ENCODE results near the gene TEX36. TPM values are rescaled to one million over a fixed set of nuclear protein-coding genes. Genes with fewer than 3 reads are reported as not detected.

Gene TEX36
- total RNA-seq: not detected

DNA sequence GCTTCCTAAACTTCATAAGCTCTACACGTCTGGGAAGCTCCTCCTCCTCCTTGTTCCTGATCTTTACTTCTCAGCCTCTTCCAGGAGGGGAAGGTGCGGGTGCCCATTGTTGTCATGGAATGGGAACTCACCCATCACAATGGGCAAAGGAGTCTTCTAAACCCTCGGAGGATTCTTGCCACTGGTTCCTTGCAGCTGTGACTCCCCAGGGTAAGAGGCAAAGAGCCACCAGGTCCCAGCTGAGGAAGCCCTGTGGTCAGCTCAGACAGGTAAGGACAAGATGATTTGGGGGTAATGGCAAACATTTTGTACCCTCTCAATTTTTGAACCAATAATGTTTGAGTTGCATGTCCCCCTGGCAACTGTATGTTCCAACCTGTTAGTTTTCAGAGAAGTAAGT lies at the start of gene TEX36:
TSS of gene TEX36 (minus strand) at position 101 of the 400 bp plus-strand sequence. CDS start 174 bp downstream, outside the sequence.
- intact Hi-C loops (cut with DNase I; ENCODE audit: low total_unique reads): no loop called here
- 70 to 73% methylated on average over 3 of the region's 3 CpGs for WGBS, 2 donors
- TF ChIP-seq CTCF (IDR thresholded peaks at IDR 0.05): no peak
- TF ChIP-seq POLR2A (IDR thresholded peaks at IDR 0.05): no peak
- no peak for DNase-seq (ENCODE audit: low spot score in 2 of 2)
- no peak within 1 kb of the TSS for H3K4me3 ChIP-seq (ENCODE audit: low read depth, poor library complexity, severe bottlenecking)

- no peak for TF ChIP-seq POLR2A (IDR thresholded peaks at IDR 0.05)
- no peak for TF ChIP-seq CTCF (IDR thresholded peaks at IDR 0.05)
- intact Hi-C loops (cut with DNase I; ENCODE audit: low total_unique reads): no loop called here
- H3K4me3 ChIP-seq (ENCODE audit: low read depth, poor library complexity, severe bottlenecking): no peak overlapping the region
- 60 to 64% methylated on average over 3 of the region's 3 CpGs for WGBS, 2 donors
- no peak for DNase-seq (ENCODE audit: low spot score in 2 of 2)
These were observed 44.5 kb upstream of the TEX36 start for GRCh38 chr10:125727436-125727835.

- TF ChIP-seq POLR2A (IDR thresholded peaks at IDR 0.05) (no peak), CTCF (IDR thresholded peaks at IDR 0.05) (no peak)
- DNase-seq (ENCODE audit: low spot score in 2 of 2): no peak
- no peak overlapping the region for H3K4me3 ChIP-seq (ENCODE audit: low read depth, poor library complexity, severe bottlenecking)
- WGBS, 2 donors: 90 to 99% methylated on average over 7 of the region's 7 CpGs
- intact Hi-C loops (cut with DNase I; ENCODE audit: low total_unique reads): no loop called here
These were observed 44.0 kb upstream of the TEX36 start for GRCh38 chr10:125726914-125727313.

- intact Hi-C loops (cut with DNase I; ENCODE audit: low total_unique reads): no loop called here
- no peak for TF ChIP-seq POLR2A (IDR thresholded peaks at IDR 0.05)
- no peak for TF ChIP-seq CTCF (IDR thresholded peaks at IDR 0.05)
- no peak for DNase-seq (ENCODE audit: low spot score in 2 of 2)
- no peak overlapping the region for H3K4me3 ChIP-seq (ENCODE audit: low read depth, poor library complexity, severe bottlenecking)
- WGBS, 2 donors: 94 to 98% methylated on average over 1 of the region's 1 CpG
These were observed 39.8 kb upstream of the TEX36 start for GRCh38 chr10:125722811-125723210.

GRCh38 chr10:125721035-125721434 lies 38.1 kb upstream of the TEX36 start:
- no peak for DNase-seq (ENCODE audit: low spot score in 2 of 2)
- TF ChIP-seq POLR2A (IDR thresholded peaks at IDR 0.05) (no peak), CTCF (IDR thresholded peaks at IDR 0.05) (no peak)
- intact Hi-C loops (cut with DNase I; ENCODE audit: low total_unique reads): no loop called here
- no peak overlapping the region for H3K4me3 ChIP-seq (ENCODE audit: low read depth, poor library complexity, severe bottlenecking)
- 88 to 92% methylated on average over 6 of the region's 6 CpGs for WGBS, 2 donors

- TF ChIP-seq CTCF (IDR thresholded peaks at IDR 0.05) (no peak), POLR2A (IDR thresholded peaks at IDR 0.05) (no peak)
- peak overlapping the region; percentile 97 for H3K4me3 ChIP-seq (ENCODE audit: low read depth, poor library complexity, severe bottlenecking)
- intact Hi-C loops (cut with DNase I; ENCODE audit: low total_unique reads): no loop called here
- no peak for DNase-seq (ENCODE audit: low spot score in 2 of 2)
- 1% methylated on average over 15 of the region's 15 CpGs for WGBS, 2 donors
These were observed 37.0 kb upstream of the TEX36 start for GRCh38 chr10:125720002-125720382.
